Stimulated activated CD8-positive, alpha-beta memory T cell treated with anti-CD3 and anti-CD28 coated beads, Interleukin-15, amount 100 ng/mL, for 1 hour (primary cell): ENCODE results near the gene CEP95.

Source experiments
- DNase-seq: peaks from one replicate; pipeline ENCODE4 v3.0.0-alpha.2; 2020; ENCODE audit warnings: low read depth

Gene CEP95

DNA sequence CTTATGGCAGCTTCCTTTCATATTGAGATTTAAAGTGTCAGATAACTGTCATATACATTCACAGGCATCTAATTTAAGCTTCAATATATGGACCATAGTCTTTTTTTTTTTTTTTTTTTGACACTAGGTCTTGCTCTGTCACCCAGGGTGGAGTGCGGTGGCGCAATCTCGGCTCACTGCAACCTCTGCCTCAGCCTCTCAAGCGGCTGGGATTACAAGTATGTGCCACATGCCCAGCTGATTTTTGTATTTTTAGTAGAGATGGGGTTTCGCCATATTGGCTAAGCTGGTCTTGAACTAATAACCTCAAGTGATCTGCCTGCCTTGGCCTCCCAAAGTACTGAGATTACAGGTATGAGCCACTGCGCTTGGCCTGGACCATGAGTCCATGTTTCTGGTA lies 13.6 kb downstream of the CEP95 start:
- no peak for DNase-seq

DNA sequence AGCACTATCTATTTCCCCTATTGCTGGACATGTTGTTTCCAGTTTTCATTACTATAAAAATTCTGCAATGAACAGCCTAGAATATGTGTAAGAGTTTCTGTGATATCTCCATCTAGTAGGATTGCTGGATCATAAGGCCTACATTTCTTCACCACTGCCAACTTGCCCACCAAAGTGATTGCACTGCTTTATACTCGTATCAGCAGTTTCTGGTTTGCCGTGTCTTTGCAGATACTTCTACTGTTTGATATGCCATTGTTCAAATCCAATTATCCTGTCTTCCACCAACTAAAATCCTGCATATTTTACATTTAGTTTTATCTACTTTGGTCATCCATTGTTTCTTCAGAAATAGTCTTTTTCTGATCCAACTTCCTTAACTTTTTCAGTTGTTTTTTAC lies 21.1 kb downstream of the CEP95 start:
- no peak for DNase-seq

DNA sequence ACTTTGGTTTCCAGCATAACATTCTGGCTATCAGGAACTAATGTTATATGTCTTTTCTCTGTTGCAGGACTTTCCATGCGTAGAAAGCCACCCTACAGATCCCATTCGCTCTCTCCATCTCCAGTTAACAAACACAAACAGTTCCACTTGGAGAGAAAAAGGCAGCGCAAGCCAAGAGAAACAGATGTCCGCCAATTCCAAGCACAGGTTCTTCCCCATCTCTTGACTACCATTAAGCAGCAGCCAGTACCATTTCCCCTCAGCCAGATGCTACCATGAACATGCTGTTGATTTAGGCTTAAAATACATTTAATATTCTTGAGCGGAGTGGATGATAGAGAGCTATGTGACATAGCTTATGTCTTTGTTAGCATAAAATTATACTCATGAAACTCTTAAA lies 22.4 kb downstream of the CEP95 start:
- DNase-seq, result no peak

DNA sequence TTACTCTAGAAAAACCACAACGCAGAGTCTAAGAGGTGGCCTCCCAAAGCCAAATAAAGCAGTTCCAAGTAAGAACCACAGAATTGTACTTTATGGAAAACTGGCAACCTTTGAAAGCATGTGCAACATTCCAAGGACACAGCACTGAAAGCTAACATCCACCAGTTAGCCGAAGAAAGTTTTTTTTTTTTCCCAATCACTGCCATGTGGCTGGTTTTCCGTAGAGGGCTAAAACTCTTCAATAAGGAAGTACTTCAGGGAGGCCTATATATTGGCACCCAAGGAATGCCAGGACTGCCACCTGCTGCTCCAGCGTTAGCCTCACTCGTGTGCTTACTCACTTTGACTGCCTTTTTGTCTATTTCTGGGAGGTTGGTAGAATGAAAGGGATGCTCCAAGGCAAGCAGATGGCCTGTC lies 25.2 kb downstream of the CEP95 start:
- no peak for DNase-seq

DNA sequence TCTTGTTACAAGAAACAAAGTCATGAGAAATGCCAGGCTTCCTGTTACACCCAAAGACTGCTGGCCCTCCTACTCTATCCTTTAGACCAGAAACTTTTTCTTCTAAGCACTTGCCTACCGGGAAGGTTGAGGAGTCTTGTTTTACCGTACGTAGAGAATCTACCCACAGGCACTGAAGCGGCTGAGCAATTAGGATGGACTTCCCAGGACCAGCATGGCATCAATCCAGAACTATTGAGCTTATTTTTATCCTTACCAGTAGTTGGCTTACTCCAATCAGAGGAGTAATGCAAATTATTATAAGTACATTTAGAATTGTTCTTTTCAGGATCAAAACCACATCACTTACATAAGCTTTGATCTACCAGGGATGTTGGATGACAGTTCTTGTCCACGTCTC lies 25.6 kb downstream of the CEP95 start:
- DNase-seq, result no peak

DNA sequence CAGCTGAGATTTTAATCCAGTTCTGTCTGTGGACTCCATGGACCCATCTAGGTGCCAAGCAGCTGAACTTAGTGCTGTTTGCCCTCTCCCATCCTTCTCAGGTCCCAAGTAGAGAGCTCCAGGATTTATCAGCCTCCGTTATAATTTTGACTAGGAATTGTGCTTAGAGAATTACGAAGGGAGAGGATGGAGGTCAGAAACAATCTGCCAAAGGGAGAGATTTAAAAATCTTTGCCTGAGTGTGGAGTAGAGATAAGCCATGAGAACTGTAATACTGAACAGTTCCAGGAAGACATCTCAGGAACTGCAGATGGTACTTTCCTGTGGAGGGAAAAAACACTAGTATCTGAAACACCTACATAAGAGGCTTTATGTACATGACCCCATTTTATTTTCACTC lies 27.0 kb downstream of the CEP95 start:
- no peak for DNase-seq

DNA sequence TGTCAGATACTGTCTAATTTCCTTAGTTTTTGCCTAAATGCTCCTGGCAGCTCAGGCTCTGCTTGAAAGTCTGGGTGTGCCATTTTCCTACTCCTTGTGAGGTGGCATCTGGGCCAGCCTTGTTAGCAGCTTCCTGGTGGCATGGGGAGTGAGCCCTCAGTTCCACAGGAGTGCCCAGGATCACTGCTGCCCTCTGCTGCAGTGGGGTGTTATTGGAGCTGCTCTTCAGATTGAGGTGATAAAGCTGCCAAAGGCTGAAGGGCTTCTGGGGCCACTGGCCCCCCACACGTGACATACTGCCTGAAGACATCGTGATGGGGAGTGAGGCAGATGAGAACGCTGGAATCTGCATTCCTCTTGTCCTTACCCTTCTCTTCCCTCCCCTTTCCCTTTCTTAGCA lies 27.4 kb downstream of the CEP95 start:
- DNase-seq, result no peak

DNA sequence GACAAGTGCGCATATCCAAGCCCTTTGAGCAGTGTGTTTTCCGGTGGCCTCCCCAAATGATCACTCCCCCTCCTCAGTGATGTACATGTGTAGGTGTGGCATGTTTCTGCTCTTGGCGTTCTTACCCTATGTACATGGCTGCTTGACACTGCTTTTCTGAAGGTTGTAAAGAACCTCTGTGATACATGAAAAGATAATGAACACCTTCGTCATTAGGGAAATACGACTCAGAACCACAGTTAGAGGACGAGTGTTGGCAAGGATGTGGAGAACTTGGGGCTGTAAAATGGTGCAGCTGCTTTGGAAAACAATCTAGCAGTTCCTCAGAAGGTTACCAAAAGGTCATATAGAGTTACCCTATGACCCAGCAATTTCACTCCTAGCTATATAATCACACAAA lies 28.6 kb downstream of the CEP95 start:
- DNase-seq, result no peak

DNA sequence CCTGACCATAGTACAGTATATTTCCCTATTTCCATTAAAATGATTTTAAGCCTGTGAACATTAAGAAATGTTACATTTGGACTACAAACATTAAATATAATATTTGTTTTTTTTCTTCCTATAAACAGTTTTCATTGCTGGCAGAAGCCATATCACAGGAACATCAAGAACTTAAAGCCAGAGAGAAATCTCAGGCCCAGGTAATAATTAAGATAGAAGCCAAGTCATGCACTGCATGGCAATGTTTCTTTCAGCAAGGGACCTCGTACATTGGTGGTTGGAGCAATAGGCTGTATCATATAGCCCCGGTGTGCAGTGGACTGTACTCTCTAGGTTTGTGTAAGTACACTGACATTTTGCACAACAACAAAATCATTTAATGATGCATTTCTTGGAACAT lies 30.1 kb downstream of the CEP95 start:
- DNase-seq, result no peak

DNA sequence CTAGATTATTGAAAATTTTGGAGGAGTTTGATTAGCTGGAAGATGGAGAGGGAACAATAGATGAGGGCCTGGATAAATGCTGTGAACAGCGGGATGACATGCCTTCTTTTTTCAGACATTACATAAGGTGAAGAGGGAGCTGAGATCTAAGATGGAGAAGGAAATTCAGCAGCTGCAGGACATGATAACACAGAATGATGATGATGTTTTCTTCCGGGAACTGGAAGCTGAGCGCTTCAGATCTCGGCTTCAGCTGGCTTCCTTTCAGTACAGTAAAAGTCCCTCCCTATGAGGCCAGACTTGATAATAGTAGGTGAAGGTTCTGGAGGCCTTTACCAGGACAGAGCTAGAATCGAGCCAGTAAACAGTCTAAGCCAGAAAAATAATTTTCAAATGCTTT lies 30.7 kb downstream of the CEP95 start:
- no peak for DNase-seq

DNA sequence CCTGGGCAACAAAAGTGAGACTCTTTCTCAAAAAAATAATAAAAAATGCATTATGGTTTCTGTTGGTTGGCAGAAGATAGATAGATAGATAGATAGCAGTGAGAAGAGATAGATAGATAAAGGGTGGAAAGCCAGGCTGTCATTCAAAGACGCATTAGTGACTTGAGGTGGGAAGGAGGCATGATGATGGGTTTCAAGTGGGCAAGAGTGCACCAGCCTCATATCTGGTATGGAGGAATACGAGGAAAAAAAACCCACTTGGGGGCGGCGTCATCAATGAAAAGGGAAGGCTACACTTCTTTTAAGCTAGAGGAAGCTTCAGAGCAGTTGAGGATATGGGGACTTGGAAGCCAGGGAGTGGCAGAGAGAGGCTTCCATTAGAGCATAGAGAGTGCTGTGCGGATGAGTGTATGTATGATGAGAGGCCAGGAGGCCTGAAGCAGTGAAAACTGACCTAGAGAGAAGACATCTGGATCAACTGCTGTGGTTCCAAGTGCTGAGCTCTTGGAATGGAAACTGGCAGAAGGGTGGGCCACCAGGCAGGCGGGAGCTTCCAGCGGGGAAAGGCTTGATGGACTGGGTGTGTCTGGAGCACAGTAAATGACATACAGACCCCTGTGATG lies 31.8 kb downstream of the CEP95 start:
- DNase-seq, result no peak

DNA sequence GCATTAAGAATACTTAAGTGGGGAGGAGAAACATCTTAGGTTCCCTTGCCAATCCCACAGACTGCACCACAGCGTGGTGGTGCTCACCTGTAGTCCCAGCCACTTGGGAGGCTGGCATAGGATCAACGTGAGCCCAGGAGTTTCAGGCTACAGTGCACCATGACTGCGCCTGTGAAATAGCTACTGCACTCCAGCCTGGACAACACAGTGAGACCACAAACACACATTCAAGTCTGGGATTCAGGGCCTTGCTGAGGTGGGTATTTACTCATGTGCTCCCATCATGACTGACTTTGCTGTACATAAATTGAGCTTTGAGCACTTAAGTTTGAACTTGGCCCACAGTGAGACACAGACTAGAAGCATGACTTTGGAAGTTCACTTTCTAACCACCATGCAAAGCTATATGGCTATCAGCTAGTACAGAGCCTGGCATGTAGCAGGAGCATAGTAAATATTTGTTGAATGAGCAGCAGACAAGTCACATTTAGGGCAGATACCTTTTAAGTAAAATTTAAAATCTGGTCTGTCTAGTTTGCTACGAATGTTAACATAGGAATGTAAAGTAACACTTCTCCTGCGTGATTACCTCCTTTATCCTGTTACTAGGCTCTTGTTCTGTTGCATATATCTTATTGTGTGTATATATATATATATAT lies 33.5 kb downstream of the CEP95 start:
- DNase-seq, result no peak

DNA sequence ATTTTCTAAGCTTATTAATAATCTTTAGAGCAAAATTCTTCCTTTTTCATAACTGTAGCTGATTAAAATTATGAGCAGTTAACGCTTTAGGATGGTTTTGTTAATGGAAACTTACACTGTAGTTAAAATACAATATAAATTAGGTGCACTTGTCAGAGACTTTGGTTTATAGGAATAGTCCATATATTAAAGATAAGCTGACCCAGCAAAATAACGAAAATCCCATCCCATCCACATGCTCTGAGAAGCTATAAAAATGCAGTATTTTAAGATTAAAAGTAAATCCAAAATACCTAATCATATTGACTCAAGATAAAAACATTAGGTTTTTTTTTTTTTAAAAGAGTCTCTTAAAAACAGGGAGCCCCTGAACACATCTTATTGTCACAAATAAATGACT lies 38.0 kb downstream of the CEP95 start:
- no peak for DNase-seq

DNA sequence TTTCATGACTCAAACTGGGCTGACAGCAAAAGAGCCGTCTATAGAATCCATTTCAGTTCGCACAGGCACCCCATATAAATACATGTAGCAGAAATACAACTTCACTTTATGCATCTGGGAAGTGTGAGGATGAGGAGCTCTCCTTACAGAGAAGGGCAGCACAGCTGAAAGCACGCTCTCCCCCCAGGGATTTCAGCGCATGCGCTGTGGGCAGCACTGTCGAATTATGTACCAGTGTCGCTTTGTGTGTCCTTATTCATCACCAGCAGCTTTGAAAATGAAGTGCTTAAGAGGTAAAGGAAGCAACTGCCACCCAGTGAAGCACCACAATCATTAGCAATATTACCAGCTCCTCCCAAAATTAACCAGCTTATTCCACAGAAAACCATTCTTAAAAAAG lies 39.9 kb downstream of the CEP95 start:
- no peak for DNase-seq

DNA sequence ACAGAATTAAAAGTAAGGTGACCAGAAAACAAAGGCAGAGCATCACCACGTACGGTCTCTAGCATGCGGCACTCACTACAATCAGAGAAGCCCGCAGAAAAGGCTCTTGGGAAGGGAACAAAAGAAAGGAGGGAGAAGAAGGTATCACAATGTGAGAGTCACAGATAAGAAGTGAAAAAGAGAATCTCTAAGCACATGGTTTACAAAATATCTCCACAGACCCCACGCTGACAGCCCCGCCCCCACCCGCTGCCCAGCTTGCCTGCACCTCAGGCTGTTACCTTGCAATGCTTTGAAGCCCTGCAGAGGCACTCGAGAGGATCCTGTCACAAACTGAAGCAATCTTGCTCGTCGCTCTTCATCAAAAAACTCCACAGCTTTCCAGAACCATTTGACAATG lies 40.5 kb downstream of the CEP95 start:
- no peak for DNase-seq

DNA sequence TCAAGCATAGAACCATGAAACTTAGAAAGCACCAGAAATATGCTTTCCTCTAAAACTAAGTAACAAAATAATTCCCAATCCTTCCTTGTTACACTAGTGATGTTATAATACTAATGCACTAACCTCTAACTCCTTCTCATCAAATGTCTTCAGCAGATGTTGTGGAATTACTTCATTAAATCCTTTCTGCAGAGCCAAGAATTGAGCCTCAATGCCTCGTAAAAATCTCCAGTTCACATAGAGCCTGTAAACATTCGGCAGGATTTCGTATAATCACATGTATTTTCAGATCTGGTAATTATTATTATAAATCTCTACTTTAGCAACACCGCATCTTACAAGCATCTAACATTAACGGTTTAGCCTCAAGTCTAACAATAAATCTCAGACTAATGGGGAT lies 44.7 kb downstream of the CEP95 start:
- no peak for DNase-seq

DNA sequence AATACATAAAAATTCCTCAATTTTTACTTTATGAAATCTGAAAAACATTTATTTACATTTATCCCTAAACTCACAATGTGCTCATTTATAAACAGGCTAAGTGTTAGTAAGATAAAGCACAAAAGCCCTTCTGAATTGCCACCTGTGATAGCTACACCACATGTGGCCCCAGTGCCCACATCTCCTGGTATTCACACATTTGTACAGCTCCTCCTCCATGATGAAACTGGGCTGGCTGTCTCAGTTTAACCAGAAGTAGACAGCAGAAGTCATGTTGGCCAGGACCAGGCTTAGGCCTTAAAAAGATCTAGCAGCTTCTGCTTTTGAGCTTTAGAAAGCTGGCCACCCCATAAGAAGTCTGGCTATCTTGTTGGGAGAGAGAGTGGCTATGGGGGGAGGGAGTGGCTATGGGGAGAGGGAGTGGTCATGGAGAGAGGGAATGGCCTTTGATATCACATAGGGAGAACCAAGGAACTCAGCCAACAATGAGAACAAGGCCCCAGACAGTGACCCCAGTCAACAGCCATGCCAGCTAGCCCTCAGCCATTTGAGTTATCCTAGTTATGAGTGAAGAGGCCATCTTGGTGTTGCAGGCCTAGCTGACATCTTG lies 47.4 kb downstream of the CEP95 start:
- DNase-seq, result no peak

DNA sequence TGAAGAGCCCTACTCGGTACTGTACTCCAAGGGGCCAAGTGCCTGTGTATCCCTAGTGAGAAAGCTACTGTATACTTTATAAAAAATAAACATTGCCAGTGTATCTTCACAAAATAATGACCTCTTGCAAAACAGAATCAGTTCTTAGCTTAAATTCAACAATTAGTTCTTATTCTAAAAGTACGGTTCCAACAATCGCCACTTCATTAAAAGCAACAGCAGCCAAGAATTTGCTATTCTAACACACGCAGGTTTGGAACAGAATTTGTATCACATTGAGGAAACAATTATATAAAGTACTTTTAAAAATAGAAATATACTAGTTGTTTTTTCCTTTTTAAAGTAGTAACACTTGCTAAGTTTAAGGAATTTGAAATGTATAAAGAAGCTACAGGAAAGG lies 48.5 kb downstream of the CEP95 start:
- no peak for DNase-seq

DNA sequence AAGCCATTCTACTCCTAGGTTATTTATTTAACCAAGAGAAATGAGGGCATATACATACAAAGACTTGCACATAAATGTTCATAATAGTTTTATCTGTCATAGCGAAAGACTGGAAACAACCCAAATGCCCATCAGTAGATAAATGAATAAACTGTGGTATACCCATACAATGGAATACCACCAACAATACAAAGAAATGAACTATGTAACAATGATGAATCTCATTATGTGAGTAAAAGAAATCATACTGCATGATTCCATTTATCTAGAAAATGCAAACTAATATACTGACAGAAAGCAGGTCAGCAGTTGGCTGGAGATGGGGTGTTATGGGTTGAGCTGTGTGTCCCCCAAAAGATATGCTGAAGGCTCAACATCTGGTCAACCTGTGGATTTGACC lies 57.3 kb downstream of the CEP95 start:
- no peak for DNase-seq

DNA sequence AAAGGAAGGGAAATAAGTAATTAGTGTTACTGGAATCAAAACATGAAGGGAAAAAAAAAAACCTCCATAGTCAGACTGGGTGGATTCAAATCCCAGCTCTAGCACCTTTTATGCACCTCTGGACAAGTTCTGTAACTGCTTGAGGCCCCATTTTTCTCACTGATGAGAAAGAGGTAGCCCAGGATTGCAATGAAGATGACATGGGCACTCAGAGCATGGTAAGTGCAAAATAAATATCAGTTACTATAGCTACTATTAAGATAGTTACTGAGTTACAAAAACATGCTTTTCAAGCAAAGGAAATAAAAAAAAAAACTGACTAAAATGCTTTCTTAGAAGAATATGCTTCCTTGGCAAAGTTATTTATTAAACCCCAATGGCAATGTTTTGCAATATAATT lies 58.8 kb downstream of the CEP95 start:
- DNase-seq, result no peak

DNA sequence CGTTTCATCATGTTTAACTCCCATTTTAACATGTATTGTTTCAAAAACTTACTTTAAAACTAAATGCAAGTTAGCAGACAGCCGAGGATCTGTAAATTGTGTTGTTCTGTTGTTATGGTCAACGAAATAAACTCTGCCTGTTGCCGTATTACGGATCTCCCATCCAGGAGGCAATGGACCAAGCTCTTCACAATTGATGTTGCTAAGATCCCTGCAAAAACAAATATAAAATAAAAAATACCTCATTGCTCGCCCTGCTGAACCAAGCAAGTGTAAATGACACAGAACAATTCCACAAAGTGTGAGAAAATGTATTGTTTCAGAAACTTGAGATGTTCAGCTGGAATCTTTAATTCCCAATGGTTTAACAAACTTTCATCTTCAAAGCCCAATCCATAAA lies 65.0 kb downstream of the CEP95 start:
- DNase-seq, result no peak

DNA sequence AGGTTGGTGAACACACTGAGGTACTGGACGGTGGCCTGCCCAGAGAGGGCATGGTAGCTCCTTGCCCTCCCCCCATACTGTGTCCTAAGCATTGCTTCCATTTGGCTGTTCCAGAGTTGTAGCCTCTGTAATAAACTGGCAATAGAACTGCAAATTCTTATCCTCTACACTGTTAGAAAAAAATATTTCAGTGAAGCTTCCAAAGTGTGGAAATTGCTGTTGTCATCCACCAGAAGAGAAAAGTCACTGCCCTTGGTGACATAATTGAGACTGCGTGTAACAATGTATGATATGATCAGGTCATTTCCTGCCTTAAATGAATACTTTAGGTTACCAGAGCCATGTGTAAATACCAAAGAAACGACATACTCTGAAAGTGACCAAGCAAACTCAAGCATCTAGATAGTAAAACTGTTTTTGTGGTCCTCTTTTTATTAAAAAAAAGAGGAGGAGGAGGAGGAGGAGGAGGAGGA lies 65.9 kb downstream of the CEP95 start:
- DNase-seq, result no peak

DNA sequence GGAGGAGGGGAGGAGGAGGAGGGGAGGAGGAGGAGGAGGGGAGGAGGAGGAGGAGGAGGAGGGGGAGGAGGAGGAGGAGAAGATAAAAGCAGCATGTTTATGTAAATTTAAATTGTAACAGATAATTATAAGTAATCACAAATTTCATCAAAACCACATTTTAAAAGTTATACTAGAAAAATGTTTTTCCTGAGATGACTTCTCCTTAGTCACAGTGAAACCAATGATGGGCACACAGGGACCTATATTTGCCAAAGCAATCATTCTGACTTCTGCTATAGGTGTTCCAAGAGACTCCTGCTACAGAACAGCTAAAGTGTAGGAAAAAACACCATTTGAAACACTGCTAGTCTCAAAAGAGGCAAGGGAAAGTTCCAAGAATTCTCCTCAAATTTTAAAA lies 66.4 kb downstream of the CEP95 start:
- DNase-seq, result no peak

DNA sequence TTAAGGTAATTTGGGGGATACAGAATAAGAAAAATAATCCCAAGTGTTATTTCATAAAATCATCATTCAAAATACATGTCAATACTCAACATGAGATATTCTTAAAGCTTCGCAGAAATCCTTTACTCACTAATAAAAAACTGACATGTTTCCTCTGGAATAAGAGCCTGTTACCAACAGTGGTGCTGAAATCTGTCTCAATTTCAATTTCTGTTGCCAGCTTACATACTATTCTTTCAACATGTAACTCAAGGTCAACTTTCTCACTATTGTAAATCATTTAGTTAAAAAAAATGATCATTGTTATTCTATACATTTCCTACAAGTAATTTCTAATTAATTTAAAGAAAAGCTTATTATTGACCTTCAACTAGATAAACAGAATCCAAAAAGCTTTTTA lies 67.9 kb downstream of the CEP95 start:
- no peak for DNase-seq
